ENCODE results near the gene TFAP2E. TPM values are rescaled to one million over a fixed set of nuclear protein-coding genes. Genes with fewer than 3 reads are reported as not detected.
A peak's percentile ranks its signal among the peaks of the same experiment; 100 is the strongest.

Gene TFAP2E
- total and polyA plus RNA-seq, 10 donors = 0.60 to 4.4 (median 2.0) TPM; not detected in 2

GRCh38 chr1:35642471-35642955, 69.4 kb downstream of the TFAP2E start:
- H3K36me3 ChIP-seq = no peaks in the 10 kb centered on the region
- H3K4me1 ChIP-seq = peaks cover 31 to 44% (median 39%) of the 10 kb centered on the region in 6 donors
- WGBS, 5 donors = 33 to 56% (median 41%) methylated on average over 14 of the region's 14 CpGs
- H3K27me3 ChIP-seq (replicated peaks in 1 of 7) = peaks cover 0 to 37% (median 0%) of the 10 kb centered on the region in 7 donors
- TF ChIP-seq POLR2AphosphoS5 (IDR thresholded peaks at IDR 0.05) (no peak), POLR2A (IDR thresholded peaks at IDR 0.05) (no peak), CTCF (IDR thresholded peaks at IDR 0.05 in 8 of 11, conservative IDR thresholded peaks at IDR 0.05 in 3 of 11) (no peak)
- H3K27ac ChIP-seq = peak overlapping the region in 6 of 8 donors; percentile 88 to 92 (median 90)
- intact Hi-C loops (cut with DNase I; ENCODE audit: low total_unique reads) = no loop called here
- DNase-seq = no peak
- H3K9me3 ChIP-seq = no peaks in the 10 kb centered on the region
- H3K4me3 ChIP-seq = peak overlapping the region; percentile 78 to 97 (median 86)

DNA sequence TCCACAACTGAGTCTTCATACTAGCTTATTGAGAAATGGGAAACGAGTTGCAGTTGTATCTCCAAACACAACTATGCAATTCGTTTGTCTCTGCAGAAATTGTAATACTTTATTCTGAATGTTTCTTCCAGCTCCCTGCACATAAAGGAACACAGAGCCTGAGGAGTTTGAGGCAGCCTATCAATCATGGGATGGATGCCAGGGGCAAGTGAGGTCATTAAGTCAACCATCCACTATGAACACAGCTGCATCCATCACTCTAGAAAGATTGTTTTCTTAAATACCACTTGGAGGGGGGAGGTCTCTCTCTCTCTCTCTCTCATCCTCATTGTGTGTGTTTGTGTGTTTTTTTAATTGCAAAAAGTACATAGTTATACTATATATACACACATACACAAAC, 71.1 kb downstream of the TFAP2E start:
- intact Hi-C loops (cut with DNase I; ENCODE audit: low total_unique reads) = no loop called here
- no peaks in the 10 kb centered on the region for H3K36me3 ChIP-seq
- no peak overlapping the region for H3K27ac ChIP-seq
- H3K9me3 ChIP-seq = no peaks in the 10 kb centered on the region
- 43 to 64% (median 53%) methylated on average over 2 of the region's 2 CpGs for WGBS, 5 donors
- H3K4me1 ChIP-seq = peaks cover 14 to 27% (median 22%) of the 10 kb centered on the region in 6 donors
- TF ChIP-seq POLR2A (IDR thresholded peaks at IDR 0.05) (no peak), CTCF (IDR thresholded peaks at IDR 0.05 in 8 of 11, conservative IDR thresholded peaks at IDR 0.05 in 3 of 11) (no peak), POLR2AphosphoS5 (IDR thresholded peaks at IDR 0.05) (no peak)
- no peak for DNase-seq
- H3K4me3 ChIP-seq = no peak overlapping the region
- H3K27me3 ChIP-seq (replicated peaks in 1 of 7) = peaks cover 0 to 37% (median 0%) of the 10 kb centered on the region in 7 donors

Other genes with a start within 250 kb of the TFAP2E start
- gene KIAA0319L, start 15.9 kb upstream of the TFAP2E start, total RNA-seq = 100 to 1,000 TPM in 1 of 7 donors, 10 to 100 TPM in 6; 52.2 to 103 (median 68.9) TPM
- 10 to 100 TPM; 10.5 to 18.5 (median 14.9) TPM for gene KIAA0319L, start 15.9 kb upstream of the TFAP2E start, polyA plus RNA-seq
- 10 to 100 TPM; 13.5 to 19.1 (median 17.4) TPM for gene NCDN, start 15.5 kb upstream of the TFAP2E start, total RNA-seq
- gene NCDN, start 15.5 kb upstream of the TFAP2E start, polyA plus RNA-seq = 1 to 10 TPM; 4.2 to 9.3 (median 5.0) TPM
- 10 to 100 TPM; 32.1 to 49.2 (median 45.5) TPM for gene PSMB2, start 68.2 kb downstream of the TFAP2E start, total RNA-seq
- gene PSMB2, start 68.2 kb downstream of the TFAP2E start, polyA plus RNA-seq = 10 to 100 TPM; 20.7 to 48.2 (median 37.4) TPM
- gene C1orf216, start 145.6 kb downstream of the TFAP2E start, total RNA-seq = 10 to 100 TPM in 3 of 7 donors, 1 to 10 TPM in 4; 8.4 to 12.6 (median 9.5) TPM
- 1 to 10 TPM; 2.7 to 8.1 (median 4.2) TPM for gene C1orf216, start 145.6 kb downstream of the TFAP2E start, polyA plus RNA-seq
- gene CLSPN, start 196.7 kb downstream of the TFAP2E start, total RNA-seq = 1 to 10 TPM; 3.1 to 7.1 (median 5.0) TPM
- gene CLSPN, start 196.7 kb downstream of the TFAP2E start, polyA plus RNA-seq = under 1 TPM; 0.13 to 0.99 (median 0.38) TPM
- 10 to 100 TPM; 25.2 to 73.3 (median 33.9) TPM for gene AGO4, start 234.7 kb downstream of the TFAP2E start, total RNA-seq
- gene AGO4, start 234.7 kb downstream of the TFAP2E start, polyA plus RNA-seq = 10 to 100 TPM in 1 of 3 donors, 1 to 10 TPM in 2; 6.4 to 11.1 (median 7.7) TPM

All from spleen (tissue), 11 donors.